GM18498 (cell line): ENCODE measurements around the gene ZEB2.

Experiments
- ATAC-seq: cut with Tn5 transposase; IDR thresholded peaks from one replicate; pipeline ENCODE4 v1.9.1; 2021; ENCODE audit warnings: mild to moderate bottlenecking, moderate library complexity; ENCODE audit not compliant: unreplicated experiment

ZEB2 gene

GRCh38 chr2:144361742-144362141, 158.2 kb downstream of the ZEB2 start:
- ATAC-seq, result no peak

GRCh38 chr2:144359684-144360083, 160.2 kb downstream of the ZEB2 start:
- ATAC-seq, result no peak

- ATAC-seq, result peak; percentile 60
Observed at GRCh38 chr2:144358979-144359541, 160.9 kb downstream of the ZEB2 start.

- ATAC-seq, result peak; percentile 5
Observed at GRCh38 chr2:144358374-144358964, 161.4 kb downstream of the ZEB2 start.

GRCh38 chr2:144357623-144358373, 162.1 kb downstream of the ZEB2 start:
- ATAC-seq, result peak; percentile 71

- no peak for ATAC-seq
Observed at GRCh38 chr2:144356402-144356801, 163.5 kb downstream of the ZEB2 start.

GRCh38 chr2:144354953-144355352, 165.0 kb downstream of the ZEB2 start:
- ATAC-seq, result no peak

- no peak for ATAC-seq
Observed at GRCh38 chr2:144351687-144352086, 168.2 kb downstream of the ZEB2 start.

- no peak for ATAC-seq
Observed at GRCh38 chr2:144350151-144350802, 169.6 kb downstream of the ZEB2 start.

- no peak for ATAC-seq
Observed at GRCh38 chr2:144349674-144350073, 170.2 kb downstream of the ZEB2 start.

- no peak for ATAC-seq
Observed at GRCh38 chr2:144348846-144349245, 171.1 kb downstream of the ZEB2 start.

- no peak for ATAC-seq
Observed at GRCh38 chr2:144346229-144346628, 173.7 kb downstream of the ZEB2 start.

GRCh38 chr2:144343145-144343544, 176.8 kb downstream of the ZEB2 start:
- ATAC-seq, result no peak

GRCh38 chr2:144341538-144341937, 178.4 kb downstream of the ZEB2 start:
- no peak for ATAC-seq

- ATAC-seq, result no peak
Observed at GRCh38 chr2:144339048-144339447, 180.9 kb downstream of the ZEB2 start.

GRCh38 chr2:144334551-144334950, 185.4 kb downstream of the ZEB2 start:
- no peak for ATAC-seq
